ENCODE data around the gene CUEDC1.
"Not testable (repeated sequence)": the region's sequence is repeated elsewhere in the genome, so short reads cannot be mapped to it uniquely, and the experiment has no call there.

Gene CUEDC1

DNA sequence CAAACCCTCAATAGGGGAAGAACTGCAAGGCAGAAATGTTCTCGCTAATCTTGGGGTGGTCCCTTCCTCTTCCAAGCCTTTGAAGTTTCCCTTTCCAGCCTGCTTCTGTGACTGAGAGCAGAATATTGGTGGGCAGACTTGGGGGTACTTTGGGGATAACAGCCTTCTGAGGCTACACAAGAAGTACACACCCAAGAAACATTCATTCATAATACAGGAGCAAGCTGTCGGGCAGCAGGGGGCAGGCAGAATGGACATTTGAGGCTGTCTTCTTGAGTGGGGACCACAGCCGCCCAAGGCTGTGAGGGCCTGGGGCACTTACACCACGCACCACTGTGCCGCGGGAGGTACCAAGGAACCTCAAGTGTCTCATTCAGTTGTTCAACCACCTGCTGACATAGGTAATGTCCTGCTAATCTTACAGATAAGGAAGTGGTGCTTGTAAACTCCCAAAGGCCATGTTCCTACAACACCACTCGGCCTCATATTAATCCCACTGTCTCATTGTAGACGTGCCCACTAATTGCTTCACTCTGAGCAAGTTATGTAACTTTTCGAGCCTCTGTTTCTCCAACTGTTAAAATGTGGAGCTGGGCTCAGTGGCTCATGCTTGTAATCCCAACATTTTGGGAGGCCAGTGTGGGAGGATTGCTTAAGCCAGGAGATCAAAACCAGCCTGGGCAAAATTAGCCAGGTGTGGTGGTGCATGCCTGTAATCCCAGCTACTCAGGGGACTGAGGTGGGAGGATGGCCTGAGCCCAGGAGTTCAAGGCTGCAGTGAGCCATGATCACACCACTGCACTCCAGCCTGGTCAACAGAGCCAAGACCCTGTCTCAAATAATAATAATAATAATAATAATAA is 102.9 kb downstream of the CUEDC1 start:
- H3K4me3 Mint-ChIP-seq = peak overlapping the region in 1 of 2 donors; percentile 74
- peaks cover 0 to 3% of the 10 kb centered on the region in 2 donors for H3K27me3 Mint-ChIP-seq
- H3K27ac Mint-ChIP-seq = no peak overlapping the region
- H3K36me3 Mint-ChIP-seq = peaks cover 0 to 13% of the 10 kb centered on the region in 2 donors
- no peak for ATAC-seq (replicated peaks)
- no peaks in the 10 kb centered on the region for H3K9me3 Mint-ChIP-seq
- DNase-seq = no peak
- H3K4me1 Mint-ChIP-seq = peaks cover 12 to 36% of the 10 kb centered on the region in 2 donors

DNA sequence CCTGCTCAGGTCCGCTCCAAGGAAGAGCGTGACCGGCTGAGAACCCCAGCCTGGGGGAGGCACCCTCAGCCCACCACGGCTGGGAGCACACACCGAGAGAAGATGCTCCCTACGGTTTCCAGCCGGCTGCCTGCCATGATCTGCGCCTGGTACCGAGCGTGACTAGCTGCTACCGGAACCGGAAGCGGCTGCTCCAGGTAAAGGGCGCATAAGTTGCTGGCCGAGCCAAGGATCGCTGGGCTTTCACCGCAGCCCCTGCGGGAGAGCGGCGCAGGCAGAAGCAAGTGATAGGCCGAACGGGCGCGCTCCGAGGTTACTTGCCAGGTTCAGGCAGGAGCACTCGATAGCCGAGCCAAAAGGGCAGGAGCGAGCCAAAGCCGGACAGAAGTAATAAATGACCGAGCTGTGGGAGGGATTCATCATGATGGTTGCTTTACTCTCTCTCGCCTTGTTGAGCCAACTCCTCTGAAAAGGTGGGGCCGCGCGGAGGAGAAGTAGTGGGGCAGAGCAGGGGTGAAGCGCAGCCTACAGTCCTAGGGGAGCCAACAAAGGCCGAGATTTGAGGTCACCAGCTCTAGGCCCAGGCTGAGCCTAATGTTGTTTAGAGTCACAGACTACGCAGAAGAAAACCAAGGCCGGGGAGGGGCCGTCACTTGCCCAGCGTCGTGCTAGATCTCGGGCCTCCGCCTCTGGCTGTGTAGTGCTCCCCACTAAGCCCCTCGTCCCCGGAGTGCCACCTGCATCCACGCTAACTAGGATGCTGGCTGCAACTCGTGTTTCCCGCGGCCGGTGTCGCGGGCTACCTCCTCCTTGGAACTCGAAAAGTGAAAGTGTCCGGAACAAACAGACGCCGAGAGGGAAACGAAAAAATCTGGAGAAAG is 105.1 kb downstream of the CUEDC1 start, which contains the start of gene MRPS23:
MRPS23 (minus strand) TSS at position 171 of the 881 bp plus-strand sequence; CDS start at position 137, 34 bp downstream.
- no peaks in the 10 kb centered on the region for H3K9me3 Mint-ChIP-seq
- ATAC-seq (replicated peaks) (peak; percentile 94 to 95), DNase-seq (peak; percentile 98)
- H3K27me3 Mint-ChIP-seq = no peaks in the 10 kb centered on the region
- H3K36me3 Mint-ChIP-seq = peaks cover 7 to 18% of the 10 kb centered on the region in 2 donors
- peak within 1 kb of the TSS; percentile 96 for H3K27ac Mint-ChIP-seq
- peak within 1 kb of the TSS; percentile 89 to 92 for H3K4me3 Mint-ChIP-seq
- peaks cover 15 to 36% of the 10 kb centered on the region in 2 donors for H3K4me1 Mint-ChIP-seq

DNA sequence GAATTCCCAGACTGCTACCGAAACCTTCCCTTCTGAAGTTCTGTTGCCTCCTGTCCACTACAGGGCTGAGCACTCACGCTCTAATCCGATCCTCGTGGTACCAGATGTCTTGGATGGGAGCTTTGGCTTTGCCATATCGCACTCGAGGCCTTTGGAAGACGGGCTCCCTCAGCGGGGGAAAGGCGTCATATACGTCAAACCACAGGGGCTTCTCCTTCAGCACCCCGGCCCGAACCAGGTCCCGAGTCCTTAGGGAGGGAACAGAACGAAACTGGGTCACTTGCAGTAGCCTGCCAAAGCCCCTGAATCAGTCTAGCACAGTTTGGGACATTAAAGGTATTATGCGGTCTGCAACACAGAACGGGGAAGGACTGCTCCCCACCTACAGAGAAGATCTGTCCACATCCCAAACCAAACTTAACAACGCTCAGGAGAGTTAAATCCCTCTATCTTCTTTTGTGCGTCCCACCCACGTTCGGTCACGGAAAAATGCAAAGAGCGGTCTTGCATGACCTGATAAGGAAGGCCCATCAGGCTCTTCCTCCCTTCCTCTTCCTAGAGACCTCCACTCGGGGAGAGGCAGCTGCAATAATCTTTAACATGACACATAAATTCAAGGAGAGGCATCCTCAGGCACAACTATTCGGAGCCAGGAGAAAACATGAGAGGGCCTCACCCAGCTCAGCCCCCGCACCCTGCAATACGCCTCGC is 105.9 kb downstream of the CUEDC1 start:
- H3K9me3 Mint-ChIP-seq = no peaks in the 10 kb centered on the region
- H3K27me3 Mint-ChIP-seq = no peaks in the 10 kb centered on the region
- peak overlapping the region; percentile 96 for H3K27ac Mint-ChIP-seq
- H3K4me3 Mint-ChIP-seq = peak overlapping the region; percentile 89 to 92
- peaks cover 15 to 36% of the 10 kb centered on the region in 2 donors for H3K4me1 Mint-ChIP-seq
- DNase-seq (no peak), ATAC-seq (replicated peaks) (peak in 1 of 2 donors; percentile 45)
- peaks cover 9 to 18% of the 10 kb centered on the region in 2 donors for H3K36me3 Mint-ChIP-seq

DNA sequence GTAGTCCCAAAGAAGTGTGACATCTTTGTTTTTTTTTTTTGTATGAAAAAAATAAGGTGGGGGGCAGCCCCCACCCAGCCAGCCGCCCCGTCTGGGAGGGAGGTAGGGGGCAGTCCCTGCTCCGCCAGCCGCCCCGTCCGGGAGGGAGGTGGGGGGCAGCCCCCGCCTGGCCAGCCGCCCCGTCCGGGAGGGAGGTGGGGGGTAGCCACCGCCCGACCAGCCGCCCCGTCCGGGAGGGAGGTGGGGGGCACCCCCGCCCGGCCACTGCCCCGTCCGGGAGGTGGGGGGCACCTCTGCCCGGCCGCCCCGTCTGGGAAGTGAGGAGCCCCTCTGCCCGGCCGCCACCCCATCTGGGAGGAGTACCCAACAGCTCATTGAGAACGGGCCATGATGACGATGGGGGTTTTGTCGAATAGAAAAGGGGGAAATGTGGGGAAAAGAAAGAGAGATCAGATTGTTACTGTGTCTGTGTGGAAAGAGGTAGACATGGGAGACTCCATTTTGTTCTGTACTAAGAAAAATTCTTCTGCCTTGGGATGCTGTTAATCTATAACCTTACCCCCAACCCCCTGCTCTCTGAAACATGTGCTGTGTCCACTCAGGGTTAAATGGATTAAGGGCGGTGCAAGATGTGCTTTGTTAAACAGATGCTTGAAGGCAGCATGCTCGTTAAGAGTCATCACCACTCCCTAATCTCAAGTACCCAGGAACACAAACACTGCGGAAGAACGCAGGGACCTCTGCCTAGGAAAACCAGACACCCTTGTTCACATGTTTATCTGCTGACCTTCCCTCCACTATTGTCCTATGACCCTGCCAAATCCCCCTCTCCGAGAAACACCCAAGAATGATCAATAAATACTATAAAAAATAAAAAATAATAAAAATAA is 108.9 kb downstream of the CUEDC1 start:
- ATAC-seq (replicated peaks); H3K27me3 Mint-ChIP-seq; H3K4me3 Mint-ChIP-seq; DNase-seq; H3K9me3 Mint-ChIP-seq; H3K27ac Mint-ChIP-seq: not testable (repeated sequence)
- peaks cover 11 to 29% of the 10 kb centered on the region in 2 donors for H3K4me1 Mint-ChIP-seq
- H3K36me3 Mint-ChIP-seq = peaks cover 15 to 26% of the 10 kb centered on the region in 2 donors

DNA sequence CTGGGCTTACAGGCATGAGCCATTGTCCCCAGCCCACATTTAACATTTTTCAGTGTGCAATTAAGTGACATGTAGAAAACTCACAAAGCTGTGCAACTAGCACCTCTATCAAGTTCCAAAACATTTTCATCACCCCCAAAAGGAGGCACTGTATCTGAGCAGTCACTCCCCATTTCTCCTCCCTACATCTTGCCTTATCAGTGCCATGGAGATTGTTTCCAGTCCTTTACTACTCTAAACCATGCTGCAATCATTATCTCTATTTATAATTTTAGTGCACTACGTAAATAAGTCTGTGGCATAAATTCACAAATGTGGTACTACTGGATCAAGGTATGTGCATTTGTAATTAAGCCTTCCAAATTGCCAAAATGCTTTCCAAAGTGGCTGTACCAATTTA is 112.9 kb downstream of the CUEDC1 start:
- peaks cover 0 to 3% of the 10 kb centered on the region in 2 donors for H3K4me1 Mint-ChIP-seq
- no peak overlapping the region for H3K27ac Mint-ChIP-seq
- H3K4me3 Mint-ChIP-seq = no peak overlapping the region
- no peak for ATAC-seq (replicated peaks)
- peaks cover 22 to 24% of the 10 kb centered on the region in 2 donors for H3K36me3 Mint-ChIP-seq
- no peaks in the 10 kb centered on the region for H3K27me3 Mint-ChIP-seq
- DNase-seq = no peak
- H3K9me3 Mint-ChIP-seq = no peaks in the 10 kb centered on the region

DNA sequence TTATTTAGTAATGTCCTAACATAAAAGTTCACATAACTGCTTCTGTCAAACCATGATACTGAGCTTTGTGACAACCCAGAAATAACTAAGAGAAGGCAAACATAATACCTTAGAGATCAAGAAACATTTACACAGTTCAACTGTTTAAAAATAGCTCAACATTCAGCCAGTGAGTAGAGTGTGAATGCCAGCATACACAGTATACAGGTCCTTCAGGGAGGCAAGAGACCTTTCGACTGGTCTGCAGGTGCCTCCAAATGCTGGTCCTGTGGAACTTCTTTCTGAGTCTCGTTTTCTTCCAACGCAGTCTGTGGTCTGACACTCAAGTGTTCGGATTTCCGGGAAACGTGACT is 115.7 kb downstream of the CUEDC1 start:
- Mint-ChIP-seq H3K4me3 (no peak overlapping the region), H3K9me3 (no peaks in the 10 kb centered on the region), H3K27ac (no peak overlapping the region), H3K27me3 (no peaks in the 10 kb centered on the region), H3K36me3 (peaks cover 25 to 29% of the 10 kb centered on the region in 2 donors), H3K4me1 (no peaks in the 10 kb centered on the region)
- ATAC-seq (replicated peaks) = no peak
- no peak for DNase-seq

DNA sequence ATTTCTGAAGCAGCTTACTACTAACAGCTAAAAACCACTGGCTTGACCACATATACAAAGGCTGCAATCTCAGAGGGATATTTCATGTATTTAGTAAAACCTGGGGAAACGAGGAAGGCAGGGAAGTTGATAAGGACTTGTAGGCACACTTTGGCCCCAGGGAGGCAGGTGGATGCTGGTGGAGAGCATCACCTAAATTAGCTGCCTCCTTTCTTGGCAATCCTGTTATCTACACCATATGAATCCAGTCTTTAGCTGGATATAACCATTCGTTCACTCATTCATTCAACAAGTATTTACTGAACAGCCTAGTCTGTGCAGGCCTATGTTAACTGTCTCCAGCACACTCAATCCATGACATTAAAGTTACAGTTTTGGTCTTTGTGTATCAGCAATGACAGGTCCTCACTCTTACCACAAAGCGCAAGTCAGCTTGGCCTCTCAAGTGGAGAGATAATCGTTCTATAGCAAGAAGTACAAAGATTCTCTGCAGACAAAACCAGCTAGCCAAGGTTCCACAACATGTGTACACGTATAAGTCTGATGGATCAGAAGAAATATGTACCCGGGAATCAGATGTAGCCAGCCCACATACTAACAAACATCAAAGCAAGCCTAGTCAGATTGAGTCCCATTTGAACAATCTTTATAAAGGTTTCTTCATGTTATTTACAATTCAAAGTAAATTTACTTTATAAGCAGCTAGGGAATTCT is 116.2 kb downstream of the CUEDC1 start:
- H3K4me3 Mint-ChIP-seq = no peak overlapping the region
- no peak overlapping the region for H3K27ac Mint-ChIP-seq
- peaks cover 29 to 33% of the 10 kb centered on the region in 2 donors for H3K36me3 Mint-ChIP-seq
- H3K9me3 Mint-ChIP-seq = no peaks in the 10 kb centered on the region
- H3K27me3 Mint-ChIP-seq = no peaks in the 10 kb centered on the region
- no peak for DNase-seq
- peaks cover 4 to 5% of the 10 kb centered on the region in 2 donors for H3K4me1 Mint-ChIP-seq
- ATAC-seq (replicated peaks) = no peak

DNA sequence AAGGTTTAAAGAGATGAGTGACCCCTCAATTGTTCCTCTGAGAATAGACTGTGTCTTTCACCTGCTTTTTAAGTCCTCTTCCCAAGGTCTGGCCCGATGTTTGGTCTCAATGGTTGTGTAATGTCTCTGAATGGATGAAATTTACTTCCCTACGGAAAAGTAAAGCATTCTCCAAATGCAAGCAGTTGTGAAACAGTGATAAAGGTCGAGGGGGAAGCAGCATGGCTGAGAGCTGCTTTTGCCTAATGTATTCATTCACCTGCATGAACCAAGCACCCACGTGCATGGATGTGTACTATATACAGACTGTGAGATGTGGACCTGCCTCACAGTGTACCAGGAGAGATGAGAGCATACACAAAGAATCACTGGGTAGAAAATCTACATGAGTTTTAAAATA is 116.8 kb downstream of the CUEDC1 start:
- Mint-ChIP-seq H3K4me1 (peaks cover 4 to 7% of the 10 kb centered on the region in 2 donors), H3K36me3 (peaks cover 29 to 31% of the 10 kb centered on the region in 2 donors), H3K27me3 (no peaks in the 10 kb centered on the region), H3K4me3 (no peak overlapping the region), H3K27ac (no peak overlapping the region), H3K9me3 (no peaks in the 10 kb centered on the region)
- ATAC-seq (replicated peaks) (no peak), DNase-seq (no peak)

DNA sequence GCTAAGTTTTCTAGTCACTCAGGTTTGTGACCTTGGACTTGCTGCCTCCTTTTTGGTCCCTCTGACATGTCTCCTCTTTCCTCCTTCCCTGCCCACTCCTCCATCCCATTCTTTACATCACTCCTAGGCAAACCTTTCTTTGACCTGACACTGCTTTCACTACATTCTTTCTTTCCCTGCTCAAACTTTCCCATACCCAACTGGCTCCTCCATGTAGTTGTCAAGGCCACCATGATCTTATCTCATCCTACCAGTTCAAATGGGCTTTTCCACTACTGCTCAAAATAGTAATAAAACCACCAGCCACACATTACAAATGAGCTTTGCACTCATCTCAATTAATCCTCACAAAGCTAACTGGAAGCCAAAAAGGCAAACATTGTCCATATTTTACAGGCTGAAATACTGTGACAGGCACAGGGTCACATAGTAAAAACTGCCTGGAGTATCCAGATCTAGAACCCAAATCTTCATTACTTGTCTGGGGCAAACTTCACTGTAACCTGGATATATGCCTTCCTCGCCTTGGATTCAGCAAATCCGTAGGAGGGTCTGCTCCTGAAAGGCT is 119.8 kb downstream of the CUEDC1 start:
- Mint-ChIP-seq H3K4me1 (peaks cover 4 to 7% of the 10 kb centered on the region in 2 donors), H3K36me3 (peaks cover 20 to 21% of the 10 kb centered on the region in 2 donors), H3K4me3 (no peak overlapping the region), H3K9me3 (no peaks in the 10 kb centered on the region), H3K27ac (no peak overlapping the region), H3K27me3 (no peaks in the 10 kb centered on the region)
- DNase-seq (no peak), ATAC-seq (replicated peaks) (no peak)

DNA sequence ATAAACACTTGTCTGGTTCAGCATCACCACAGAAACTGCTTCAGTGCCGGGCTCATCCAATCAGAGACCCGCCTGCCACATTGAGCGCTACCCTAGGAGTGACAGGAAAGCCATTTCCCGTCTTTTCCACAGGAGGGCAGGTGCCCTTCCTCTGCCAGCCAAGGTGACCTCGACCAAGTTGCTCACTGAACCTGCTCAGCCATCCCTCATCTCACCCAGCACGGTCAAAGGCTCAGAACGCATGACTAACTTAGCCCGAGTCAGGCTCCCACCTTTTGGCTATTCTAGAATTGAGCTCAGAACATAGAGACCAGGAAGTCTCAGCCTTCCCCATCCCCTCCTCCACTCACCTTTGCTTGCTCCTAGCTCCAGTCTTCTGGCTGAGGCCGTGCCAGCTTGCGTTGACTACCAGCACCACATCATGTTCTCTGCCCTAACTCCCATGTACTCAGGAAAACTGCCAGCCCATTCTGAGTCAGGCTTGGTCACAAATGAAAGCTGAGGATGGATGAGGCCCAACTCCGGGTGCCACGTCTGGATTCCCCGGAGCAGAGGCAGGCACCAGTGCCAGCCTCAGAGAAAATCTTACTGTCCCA is 121.0 kb downstream of the CUEDC1 start:
- DNase-seq = no peak
- Mint-ChIP-seq H3K9me3 (no peaks in the 10 kb centered on the region), H3K4me3 (no peak overlapping the region), H3K4me1 (peaks cover 4 to 7% of the 10 kb centered on the region in 2 donors), H3K27ac (peak overlapping the region; percentile 42), H3K36me3 (peaks cover 20 to 21% of the 10 kb centered on the region in 2 donors), H3K27me3 (no peaks in the 10 kb centered on the region)
- ATAC-seq (replicated peaks) = no peak

DNA sequence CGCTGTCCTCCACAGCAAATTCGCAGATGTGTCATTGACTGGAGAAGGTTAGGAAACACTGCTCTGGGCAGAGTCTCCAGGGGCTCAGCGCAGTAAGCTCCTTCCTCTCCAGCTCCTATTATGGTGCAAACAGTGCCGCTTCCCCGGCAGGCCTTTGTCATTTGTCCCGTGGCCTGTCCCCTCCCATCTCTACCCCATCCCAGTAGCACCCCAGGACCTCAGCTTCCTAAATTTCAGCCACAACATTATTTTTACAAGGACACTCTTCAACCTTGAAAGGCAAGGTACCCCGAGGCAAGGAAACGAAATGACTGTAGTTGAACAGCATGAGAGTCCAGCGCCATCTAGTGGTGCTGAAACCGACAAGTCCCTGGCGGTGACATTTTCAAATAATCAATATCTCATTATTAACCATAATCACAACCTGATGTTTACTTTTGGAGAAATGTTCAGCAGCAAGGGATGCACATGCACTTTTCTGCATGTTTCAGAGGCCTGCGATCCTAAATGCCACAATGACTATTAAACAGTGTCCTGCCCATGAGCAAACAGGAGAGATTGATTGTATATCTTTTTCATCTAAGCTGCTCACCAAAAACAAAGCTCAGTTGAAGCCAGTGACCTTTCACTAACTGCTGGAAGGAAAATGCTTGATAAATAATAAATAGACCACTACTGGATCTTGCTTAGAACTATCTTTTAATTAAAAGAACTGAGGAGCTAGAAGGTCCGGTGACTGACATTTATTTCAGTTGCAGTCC is 121.9 kb downstream of the CUEDC1 start:
- Mint-ChIP-seq H3K27me3 (no peaks in the 10 kb centered on the region), H3K4me1 (peaks cover 4 to 7% of the 10 kb centered on the region in 2 donors), H3K9me3 (no peaks in the 10 kb centered on the region), H3K27ac (no peak overlapping the region), H3K36me3 (peaks cover 17 to 18% of the 10 kb centered on the region in 2 donors), H3K4me3 (no peak overlapping the region)
- ATAC-seq (replicated peaks) (peak; percentile 80 to 81), DNase-seq (peak; percentile 44)

Measured in stimulated activated naive B cell treated with anti-CD40 and anti-IgM and Interleukin-4, amounts not matched to agents 10 μg/mL and 1 μg/mL and 100 μg/mL, for 72 hours (primary cell).